ENCODE data around the gene IGFBP4. TPM values are rescaled to one million over a fixed set of nuclear protein-coding genes. Genes with fewer than 3 reads are reported as not detected.

Gene IGFBP4
- total and polyA plus RNA-seq, 2 of the 13 experiments (the other 11 are each of a cell fraction or from before 2014, with no cell fraction given), result 4.1 to 49.0 TPM

- TF ChIP-seq ZNF687 (CRISPR knock-in tag; IDR thresholded peaks at IDR 0.05) (peak; percentile 83), SP1 (IDR thresholded peaks at IDR 0.05) (no peak), SP1 (CRISPR knock-in tag; IDR thresholded peaks at IDR 0.05) (peak; percentile 53), ZNF547 (CRISPR knock-in tag; IDR thresholded peaks at IDR 0.05) (peak; percentile 77; the same call in 1 of the 2 replicates), ZNF749 (CRISPR knock-in tag; IDR thresholded peaks at IDR 0.05; ENCODE audit: borderline replicate concordance) (peak; percentile 91; the same call in 1 of the 2 replicates), CREB1 (IDR thresholded peaks at IDR 0.05) (peak; percentile 91), CREB1 (CRISPR knock-in tag; IDR thresholded peaks at IDR 0.05) (peak; percentile 91), ZNF777 (CRISPR knock-in tag; IDR thresholded peaks at IDR 0.05) (peak; percentile 72), HMGA1 (CRISPR knock-in tag; conservative IDR thresholded peaks at IDR 0.05) (no peak), GABPB1 (CRISPR knock-in tag; IDR thresholded peaks at IDR 0.05) (peak; percentile 48), ZNF354B (CRISPR knock-in tag; IDR thresholded peaks at IDR 0.05) (peak; percentile 99), KDM2A (CRISPR knock-in tag; IDR thresholded peaks at IDR 0.05; ENCODE audit: borderline replicate concordance, low read depth) (peak; percentile 25), E2F5 (CRISPR knock-in tag; conservative IDR thresholded peaks at IDR 0.05) (peak; percentile 96), FOXO1 (CRISPR knock-in tag; IDR thresholded peaks at IDR 0.05) (0 out of 2 replicates have a peak, but pooled peaks have one; percentile 1), FOXC1 (CRISPR knock-in tag; IDR thresholded peaks at IDR 0.05; ENCODE audit: borderline replicate concordance) (0 out of 2 replicates have a peak, but pooled peaks have one; percentile 52)
- TF ChIP-seq, protein P1, sequence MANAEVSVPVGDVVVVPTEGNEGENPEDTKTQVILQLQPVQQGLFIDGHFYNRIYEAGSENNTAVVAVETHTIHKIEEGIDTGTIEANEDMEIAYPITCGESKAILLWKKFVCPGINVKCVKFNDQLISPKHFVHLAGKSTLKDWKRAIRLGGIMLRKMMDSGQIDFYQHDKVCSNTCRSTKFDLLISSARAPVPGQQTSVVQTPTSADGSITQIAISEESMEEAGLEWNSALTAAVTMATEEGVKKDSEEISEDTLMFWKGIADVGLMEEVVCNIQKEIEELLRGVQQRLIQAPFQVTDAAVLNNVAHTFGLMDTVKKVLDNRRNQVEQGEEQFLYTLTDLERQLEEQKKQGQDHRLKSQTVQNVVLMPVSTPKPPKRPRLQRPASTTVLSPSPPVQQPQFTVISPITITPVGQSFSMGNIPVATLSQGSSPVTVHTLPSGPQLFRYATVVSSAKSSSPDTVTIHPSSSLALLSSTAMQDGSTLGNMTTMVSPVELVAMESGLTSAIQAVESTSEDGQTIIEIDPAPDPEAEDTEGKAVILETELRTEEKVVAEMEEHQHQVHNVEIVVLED (CRISPR knock-in tag; IDR thresholded peaks at IDR 0.05; ENCODE audit: borderline replicate concordance), result peak; percentile 74; the same call in 1 of the 2 replicates
- TF ChIP-seq, protein P2, sequence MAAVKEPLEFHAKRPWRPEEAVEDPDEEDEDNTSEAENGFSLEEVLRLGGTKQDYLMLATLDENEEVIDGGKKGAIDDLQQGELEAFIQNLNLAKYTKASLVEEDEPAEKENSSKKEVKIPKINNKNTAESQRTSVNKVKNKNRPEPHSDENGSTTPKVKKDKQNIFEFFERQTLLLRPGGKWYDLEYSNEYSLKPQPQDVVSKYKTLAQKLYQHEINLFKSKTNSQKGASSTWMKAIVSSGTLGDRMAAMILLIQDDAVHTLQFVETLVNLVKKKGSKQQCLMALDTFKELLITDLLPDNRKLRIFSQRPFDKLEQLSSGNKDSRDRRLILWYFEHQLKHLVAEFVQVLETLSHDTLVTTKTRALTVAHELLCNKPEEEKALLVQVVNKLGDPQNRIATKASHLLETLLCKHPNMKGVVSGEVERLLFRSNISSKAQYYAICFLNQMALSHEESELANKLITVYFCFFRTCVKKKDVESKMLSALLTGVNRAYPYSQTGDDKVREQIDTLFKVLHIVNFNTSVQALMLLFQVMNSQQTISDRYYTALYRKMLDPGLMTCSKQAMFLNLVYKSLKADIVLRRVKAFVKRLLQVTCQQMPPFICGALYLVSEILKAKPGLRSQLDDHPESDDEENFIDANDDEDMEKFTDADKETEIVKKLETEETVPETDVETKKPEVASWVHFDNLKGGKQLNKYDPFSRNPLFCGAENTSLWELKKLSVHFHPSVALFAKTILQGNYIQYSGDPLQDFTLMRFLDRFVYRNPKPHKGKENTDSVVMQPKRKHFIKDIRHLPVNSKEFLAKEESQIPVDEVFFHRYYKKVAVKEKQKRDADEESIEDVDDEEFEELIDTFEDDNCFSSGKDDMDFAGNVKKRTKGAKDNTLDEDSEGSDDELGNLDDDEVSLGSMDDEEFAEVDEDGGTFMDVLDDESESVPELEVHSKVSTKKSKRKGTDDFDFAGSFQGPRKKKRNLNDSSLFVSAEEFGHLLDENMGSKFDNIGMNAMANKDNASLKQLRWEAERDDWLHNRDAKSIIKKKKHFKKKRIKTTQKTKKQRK (IDR thresholded peaks at IDR 0.05; ENCODE audit: low read length), result peak; percentile 74
- TF ChIP-seq, protein P3, sequence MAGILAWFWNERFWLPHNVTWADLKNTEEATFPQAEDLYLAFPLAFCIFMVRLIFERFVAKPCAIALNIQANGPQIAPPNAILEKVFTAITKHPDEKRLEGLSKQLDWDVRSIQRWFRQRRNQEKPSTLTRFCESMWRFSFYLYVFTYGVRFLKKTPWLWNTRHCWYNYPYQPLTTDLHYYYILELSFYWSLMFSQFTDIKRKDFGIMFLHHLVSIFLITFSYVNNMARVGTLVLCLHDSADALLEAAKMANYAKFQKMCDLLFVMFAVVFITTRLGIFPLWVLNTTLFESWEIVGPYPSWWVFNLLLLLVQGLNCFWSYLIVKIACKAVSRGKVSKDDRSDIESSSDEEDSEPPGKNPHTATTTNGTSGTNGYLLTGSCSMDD (CRISPR knock-in tag; IDR thresholded peaks at IDR 0.05), result 0 out of 2 replicates have a peak, but pooled peaks have one; percentile 16
Measured at GRCh38 chr17:40417609-40418427, 25.4 kb upstream of the IGFBP4 start, which contains the start of gene TOP2A (continued).

All from HepG2 (cell line).